ENCODE measurements around the gene NCOR2. TPM values are rescaled to one million over a fixed set of nuclear protein-coding genes. Genes with fewer than 3 reads are reported as not detected.

The NCOR2 gene
- total and polyA plus RNA-seq, 2 donors (not counting 3 experiments of a cell fraction or from before 2014, with no cell fraction given) = 26.5 to 241 TPM

DNA sequence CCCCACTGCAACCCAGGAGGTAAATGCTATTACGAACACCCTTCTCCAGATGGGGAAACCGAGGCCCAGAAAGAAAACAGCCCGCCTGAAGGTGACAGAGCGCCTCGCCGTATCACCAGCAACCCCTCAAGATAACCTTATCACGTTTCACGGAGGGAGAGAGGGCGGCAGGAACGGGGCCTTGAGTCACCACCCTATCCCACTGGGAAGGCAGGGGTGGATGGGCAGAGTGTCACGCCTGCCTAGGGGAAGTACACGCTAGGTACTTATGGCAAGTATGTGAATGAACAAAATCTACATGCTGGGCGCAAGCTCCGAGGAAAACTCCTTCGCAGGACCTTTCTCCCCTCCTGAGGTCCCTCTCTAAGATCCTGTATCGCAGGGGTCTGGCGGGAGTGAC lies 17.8 kb downstream of the NCOR2 start:
- peak; percentile 67 for FAIRE-seq
- POLR2A ChIA-PET = interaction anchor here (0.6 kb wide), 1 partner anchor 179 kb away, joined by 4 read pairs; no protein-coding TSS in a partner anchor
- no TSS peak for BruUV-seq (replicated peaks)
- H3K4me3 ChIP-seq (replicated peaks in 1 of 3; ENCODE audit: insufficient read depth in 1 of 3, low read depth in 1 of 3, low read length in 3 of 3) = no peak overlapping the region
- peaks cover 82% of the 10 kb centered on the region for H3K79me2 ChIP-seq (ENCODE audit: control insufficient read depth, insufficient read depth, low read length)
- CTCF ChIA-PET = interaction anchor here (0.8 to 1.6 kb wide), 6 partner anchors 11 to 496 kb away, joined by 3 to 5 read pairs (median 4); partner anchors contain the start of gene NCOR2
- no peaks in the 10 kb centered on the region for H3K9me3 ChIP-seq (replicated peaks; ENCODE audit: control insufficient read depth, insufficient read depth, low read length)
- no peak overlapping the region for H3K27ac ChIP-seq (ENCODE audit: insufficient read depth, low read depth, low read length)
- H2AFZ ChIP-seq (ENCODE audit: low read depth, low read length) = no peak overlapping the region
- TF ChIP-seq, protein P1, sequence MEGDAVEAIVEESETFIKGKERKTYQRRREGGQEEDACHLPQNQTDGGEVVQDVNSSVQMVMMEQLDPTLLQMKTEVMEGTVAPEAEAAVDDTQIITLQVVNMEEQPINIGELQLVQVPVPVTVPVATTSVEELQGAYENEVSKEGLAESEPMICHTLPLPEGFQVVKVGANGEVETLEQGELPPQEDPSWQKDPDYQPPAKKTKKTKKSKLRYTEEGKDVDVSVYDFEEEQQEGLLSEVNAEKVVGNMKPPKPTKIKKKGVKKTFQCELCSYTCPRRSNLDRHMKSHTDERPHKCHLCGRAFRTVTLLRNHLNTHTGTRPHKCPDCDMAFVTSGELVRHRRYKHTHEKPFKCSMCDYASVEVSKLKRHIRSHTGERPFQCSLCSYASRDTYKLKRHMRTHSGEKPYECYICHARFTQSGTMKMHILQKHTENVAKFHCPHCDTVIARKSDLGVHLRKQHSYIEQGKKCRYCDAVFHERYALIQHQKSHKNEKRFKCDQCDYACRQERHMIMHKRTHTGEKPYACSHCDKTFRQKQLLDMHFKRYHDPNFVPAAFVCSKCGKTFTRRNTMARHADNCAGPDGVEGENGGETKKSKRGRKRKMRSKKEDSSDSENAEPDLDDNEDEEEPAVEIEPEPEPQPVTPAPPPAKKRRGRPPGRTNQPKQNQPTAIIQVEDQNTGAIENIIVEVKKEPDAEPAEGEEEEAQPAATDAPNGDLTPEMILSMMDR (IDR thresholded peaks at IDR 0.05; ENCODE audit: extremely low read depth in 1 of 2, insufficient read depth in 1 of 2, low read depth in 1 of 2, low read length in 2 of 2) = no peak
- no peak for TF ChIP-seq GATA2 (IDR thresholded peaks at IDR 0.05; ENCODE audit: insufficient read depth, insufficient read length, low read depth, low read length)
- no peak for TF ChIP-seq POLR2AphosphoS5 (IDR thresholded peaks at IDR 0.05; ENCODE audit: insufficient read depth, low read depth, low read length)
- no peak for TF ChIP-seq POLR2A (IDR thresholded peaks at IDR 0.05; ENCODE audit: low read depth, low read length)
- no peak for TF ChIP-seq MYC (IDR thresholded peaks at IDR 0.05; ENCODE audit: low read depth, low read length)
- no peak for TF ChIP-seq EZH2 (IDR thresholded peaks at IDR 0.05; ENCODE audit: borderline replicate concordance, low read depth, low read length, severe bottlenecking)
- TF ChIP-seq JUN (IDR thresholded peaks at IDR 0.05; ENCODE audit: borderline replicate concordance, insufficient read depth, insufficient read length, low read depth) = no peak
- H3K36me3 ChIP-seq (ENCODE audit: control insufficient read depth in 2 of 2, extremely low read depth in 1 of 2, insufficient read depth in 2 of 2, low read length in 2 of 2) = no peaks in the 10 kb centered on the region
- no peaks in the 10 kb centered on the region for H3K9me1 ChIP-seq (replicated peaks; ENCODE audit: control insufficient read depth, extremely low read depth, insufficient read depth, low read length)
- intact Hi-C loops (cut with micrococcal nuclease) (no loop called here), dilution Hi-C loops (cut with MboI; ENCODE audit: extremely low pct_ligation_motif_present, low sequenced_read_pairs) (loop anchor here (25.0 kb wide), 1 partner anchor 138 kb away; no protein-coding TSS in a partner anchor)
- H4K20me1 ChIP-seq (replicated peaks; ENCODE audit: control insufficient read depth, extremely low read depth, insufficient read depth, low read length) = no peaks in the 10 kb centered on the region
- no peak overlapping the region for H3K4me2 ChIP-seq (ENCODE audit: insufficient read depth, low read length)
- DNase-seq (ENCODE audit: low read depth, low spot score) = no peak
- peaks cover 27% of the 10 kb centered on the region for H3K4me1 ChIP-seq (ENCODE audit: control insufficient read depth, extremely low read depth, insufficient read depth, low read length)
- no peaks in the 10 kb centered on the region for H3K27me3 ChIP-seq (ENCODE audit: control insufficient read depth in 2 of 2, insufficient read depth in 2 of 2, low read length in 2 of 2)
- no peak overlapping the region for H3K9ac ChIP-seq (replicated peaks; ENCODE audit: extremely low read depth, insufficient read depth, low read length)
